Stimulated activated memory B cell treated with anti-CD40 and anti-IgM and Interleukin-4, amounts not matched to agents 10 μg/mL and 1 μg/mL and 100 μg/mL, for 72 hours (primary cell): ENCODE results near the gene SSU72.
"Not testable (repeated sequence)": the region's sequence is repeated elsewhere in the genome, so short reads cannot be mapped to it uniquely, and the experiment has no call there.

Experiments used
- ATAC-seq: fragments of 150-1000 bp; cut with Tn5 transposase; 2 replicates; pipeline ENCODE4 v1.10.0; 2021
- H3K27ac Mint-ChIP-seq: one replicate; pipeline ENCODE4 v1.8.0; 2022; ENCODE audit warnings: mild to moderate bottlenecking, mixed read lengths
- H3K27me3 Mint-ChIP-seq: one replicate; pipeline ENCODE4 v1.8.0; 2022; ENCODE audit warnings: mixed read lengths
- H3K36me3 Mint-ChIP-seq: one replicate; pipeline ENCODE4 v1.8.0; 2022; ENCODE audit warnings: mixed read lengths
- H3K4me1 Mint-ChIP-seq: one replicate; pipeline ENCODE4 v1.8.0; 2022; ENCODE audit warnings: mixed read lengths
- H3K4me3 Mint-ChIP-seq: one replicate; pipeline ENCODE4 v1.8.0; 2022; ENCODE audit warnings: mild to moderate bottlenecking, moderate library complexity, mixed read lengths
- H3K9me3 Mint-ChIP-seq: one replicate; pipeline ENCODE4 v1.8.0; 2022; ENCODE audit warnings: mixed read lengths

The SSU72 gene

DNA sequence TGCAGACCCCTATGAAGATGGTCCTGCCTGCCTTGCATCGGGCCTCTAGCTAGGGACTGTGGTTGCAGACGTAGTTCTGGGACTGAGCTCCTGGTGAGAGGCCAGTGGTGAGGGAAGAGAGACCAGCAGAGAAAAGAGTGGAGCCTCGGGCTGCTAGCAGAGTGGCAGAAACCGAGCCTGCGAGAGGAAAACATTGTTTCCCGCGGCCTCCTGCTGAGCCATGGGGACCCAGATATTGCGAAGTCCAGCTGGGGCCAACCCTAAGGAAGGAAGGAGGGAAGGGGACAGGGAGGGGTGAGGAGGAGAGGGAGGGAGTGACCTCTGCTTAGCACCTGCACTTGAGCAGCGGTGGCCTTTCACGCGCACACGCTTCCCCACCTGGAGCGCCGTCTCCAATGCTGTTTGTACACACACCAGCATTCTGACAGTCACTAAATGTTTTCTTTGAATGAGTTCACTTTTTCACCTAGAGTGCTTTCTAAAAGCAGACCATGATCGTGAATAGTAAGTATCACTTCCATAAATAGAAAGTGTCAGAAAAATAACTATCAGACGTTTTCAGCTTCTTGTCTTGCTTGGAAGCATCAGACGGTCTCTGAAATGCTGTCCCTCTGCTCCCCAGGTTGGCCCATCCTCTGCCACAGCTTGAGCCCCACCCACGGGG, 27.8 kb upstream of the SSU72 start:
- Mint-ChIP-seq H3K4me1 (peaks cover 47% of the 10 kb centered on the region), H3K36me3 (no peaks in the 10 kb centered on the region), H3K27ac (no peak overlapping the region), H3K27me3 (peaks cover 25% of the 10 kb centered on the region), H3K4me3 (no peak overlapping the region), H3K9me3 (no peaks in the 10 kb centered on the region)
- ATAC-seq = peak; percentile 26

DNA sequence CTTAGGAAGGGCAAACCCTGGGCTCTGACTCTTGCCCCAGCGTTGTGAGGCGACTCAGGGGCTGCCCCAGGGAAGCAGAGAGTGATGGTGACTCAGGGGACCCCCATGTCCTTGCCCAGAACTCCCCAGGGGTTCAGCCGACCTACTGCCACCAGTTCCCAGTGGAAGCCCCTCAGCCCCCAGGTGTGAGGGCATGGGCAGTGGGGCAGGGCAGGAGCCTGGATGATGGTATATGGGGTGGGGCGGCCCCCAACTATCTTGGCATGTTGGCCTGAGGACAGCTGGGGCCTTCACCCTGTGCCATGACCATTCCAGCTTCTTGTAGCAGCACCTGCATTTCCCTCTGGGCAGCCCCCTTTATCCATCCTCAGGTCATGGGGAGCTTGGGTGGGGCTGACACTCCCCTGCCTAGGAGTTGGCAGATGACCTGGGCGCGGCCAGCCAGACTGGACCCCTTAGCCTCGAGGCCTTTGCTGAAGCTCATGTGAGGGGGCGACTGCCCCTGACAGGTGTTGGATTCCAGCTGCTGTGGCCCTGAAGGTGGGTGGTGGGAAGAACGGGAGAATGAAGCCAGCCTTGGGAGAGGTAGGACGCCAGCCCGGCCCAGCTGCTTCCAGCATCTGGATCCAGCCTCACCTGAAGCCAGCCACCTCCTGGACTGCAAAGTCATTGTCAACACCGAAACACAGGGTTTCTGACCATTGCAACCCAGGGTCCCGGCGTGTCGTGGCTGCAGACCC, 27.1 kb upstream of the SSU72 start:
- ATAC-seq = no peak
- Mint-ChIP-seq H3K27ac (no peak overlapping the region), H3K4me3 (no peak overlapping the region), H3K4me1 (peaks cover 40% of the 10 kb centered on the region), H3K36me3 (no peaks in the 10 kb centered on the region), H3K9me3 (no peaks in the 10 kb centered on the region), H3K27me3 (peaks cover 25% of the 10 kb centered on the region)

DNA sequence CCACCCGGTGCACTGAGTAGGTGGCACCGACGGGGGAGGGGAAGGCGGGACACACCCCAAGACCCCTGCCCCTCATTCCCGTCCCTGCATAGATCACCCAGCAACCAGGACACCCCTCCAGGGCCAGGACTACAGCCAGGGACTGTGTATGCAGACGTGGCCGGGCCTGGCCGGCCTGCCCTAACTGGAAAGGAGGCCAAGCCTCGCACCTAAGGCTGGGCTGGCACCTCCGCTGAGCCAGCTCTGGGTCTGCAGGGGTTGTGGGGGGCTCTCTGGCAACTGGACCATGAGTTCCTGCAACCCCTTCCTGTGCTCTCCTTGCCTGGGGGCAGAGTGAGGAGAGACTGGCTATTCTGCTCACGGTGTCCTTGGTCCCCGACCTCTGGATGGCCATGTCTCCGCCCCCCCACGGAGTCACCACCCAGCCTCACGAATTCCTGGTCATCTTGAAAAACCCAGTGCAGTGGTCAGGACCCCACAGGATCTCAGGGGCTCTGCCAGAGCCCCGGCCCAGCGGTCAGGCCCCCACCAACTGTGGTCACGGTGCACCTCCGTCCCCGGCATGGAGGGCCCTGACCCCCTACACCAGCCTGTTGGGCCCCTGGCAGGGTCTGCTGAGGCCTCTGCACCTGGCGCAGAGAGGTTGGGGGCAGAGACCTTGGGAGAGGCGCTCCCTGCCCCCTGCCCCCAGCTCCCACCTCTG, 26.3 kb upstream of the SSU72 start:
- H3K4me1 Mint-ChIP-seq = peaks cover 38% of the 10 kb centered on the region
- H3K4me3 Mint-ChIP-seq = peak overlapping the region; percentile 68
- peaks cover 25% of the 10 kb centered on the region for H3K27me3 Mint-ChIP-seq
- no peaks in the 10 kb centered on the region for H3K36me3 Mint-ChIP-seq
- ATAC-seq = no peak
- H3K9me3 Mint-ChIP-seq = no peaks in the 10 kb centered on the region
- H3K27ac Mint-ChIP-seq = no peak overlapping the region

DNA sequence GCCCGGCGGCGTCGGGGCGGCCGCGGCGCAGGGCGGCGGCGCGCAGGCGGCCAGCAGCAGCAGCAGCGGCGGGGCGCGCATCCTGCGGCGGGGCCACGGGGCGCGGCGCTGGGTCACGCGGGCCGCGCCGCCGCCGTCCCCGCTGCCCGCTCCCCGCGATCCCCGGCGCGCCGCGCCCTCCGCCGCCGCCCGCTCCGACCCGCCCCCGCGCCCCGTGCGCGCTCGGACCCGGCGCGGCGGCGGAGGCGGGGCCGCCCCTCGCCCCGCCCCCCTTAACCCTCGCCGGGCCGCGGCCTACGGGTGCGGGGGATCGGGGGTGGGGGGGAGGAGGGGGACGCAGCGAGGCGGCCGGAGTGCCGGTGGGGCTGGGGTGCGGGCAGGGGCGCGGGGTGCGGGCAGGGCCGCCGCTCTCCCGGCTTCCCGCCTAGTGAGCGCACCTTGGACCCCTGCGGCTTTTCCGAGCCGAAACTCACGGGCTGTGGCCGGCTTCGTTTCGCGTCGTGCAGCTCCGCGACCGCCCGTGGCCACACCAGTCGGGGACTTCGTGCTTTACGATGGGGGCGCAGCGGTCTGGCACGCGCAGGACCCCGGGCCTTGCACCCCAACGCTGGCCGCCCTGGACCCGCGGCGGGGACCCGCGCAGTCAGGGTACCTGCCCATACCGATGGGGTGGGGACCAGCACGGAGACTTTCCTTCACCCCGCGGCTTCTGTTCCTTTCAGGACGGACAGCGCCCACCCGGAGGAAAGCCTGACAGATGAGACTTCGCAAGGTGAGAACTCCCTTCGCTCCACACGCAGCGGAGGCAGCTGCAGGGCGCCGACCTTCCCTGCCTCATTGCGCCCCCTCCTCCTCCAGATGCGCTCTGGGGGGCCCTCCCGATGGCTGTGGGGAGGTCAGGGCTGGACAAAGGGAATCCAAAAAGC, 25.5 kb upstream of the SSU72 start, which contains the start of gene FNDC10:
FNDC10 (minus strand) TSS at position 201 of the 926 bp plus-strand sequence; CDS start at position 81, 120 bp downstream.
- H3K36me3 Mint-ChIP-seq = no peaks in the 10 kb centered on the region
- H3K27me3 Mint-ChIP-seq = peaks cover 24% of the 10 kb centered on the region
- H3K27ac Mint-ChIP-seq = no peak within 1 kb of the TSS
- peaks cover 38% of the 10 kb centered on the region for H3K4me1 Mint-ChIP-seq
- peak within 1 kb of the TSS; percentile 80 for H3K4me3 Mint-ChIP-seq
- H3K9me3 Mint-ChIP-seq = no peaks in the 10 kb centered on the region
- ATAC-seq = peak; percentile 8

DNA sequence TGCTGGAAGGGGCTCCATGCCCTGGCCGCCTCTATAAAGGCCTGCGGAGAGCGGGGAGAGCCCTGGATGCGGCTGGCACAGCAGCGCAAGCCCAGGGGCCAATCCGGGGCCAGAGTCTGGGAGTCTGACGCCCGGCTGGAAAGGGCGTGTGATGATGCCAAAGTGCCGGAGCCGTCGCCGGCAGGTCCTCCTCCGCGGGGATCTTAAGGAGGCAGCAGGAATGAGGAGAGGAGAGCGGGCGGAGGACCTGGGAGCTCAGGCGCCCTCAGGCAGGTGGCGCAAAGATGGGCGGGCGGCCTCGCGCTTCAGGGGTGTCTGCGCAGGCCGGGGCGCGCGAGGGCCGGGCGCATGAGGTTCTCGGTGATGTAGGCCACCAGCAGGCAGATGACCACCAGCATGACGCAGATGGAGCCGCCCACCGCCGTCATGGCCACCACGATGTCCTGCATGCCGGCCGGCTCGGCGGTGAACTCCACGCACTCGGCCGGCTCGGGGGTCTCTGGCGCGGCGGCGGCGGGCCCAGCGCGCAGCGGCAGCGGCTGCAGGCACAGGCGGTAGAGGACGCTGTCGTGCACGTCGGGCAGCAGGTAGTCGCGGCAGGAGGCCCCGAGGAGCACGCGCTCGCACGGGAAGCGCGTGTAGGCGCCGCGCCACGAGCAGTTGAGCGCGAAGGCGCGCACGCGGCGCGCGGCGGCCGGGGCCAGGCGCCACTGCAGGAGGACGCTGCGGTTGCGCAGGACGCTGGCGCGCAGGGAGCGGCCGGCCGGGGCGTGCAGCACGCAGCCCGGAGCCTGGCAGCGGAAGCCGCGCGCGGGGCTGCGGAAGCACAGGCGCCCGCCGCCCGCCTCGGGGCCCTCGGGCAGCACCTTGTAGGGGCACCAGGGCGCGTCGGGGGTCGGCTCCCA, 24.6 kb upstream of the SSU72 start:
- no peak overlapping the region for H3K27ac Mint-ChIP-seq
- ATAC-seq = peak; percentile 57
- peaks cover 17% of the 10 kb centered on the region for H3K27me3 Mint-ChIP-seq
- no peaks in the 10 kb centered on the region for H3K9me3 Mint-ChIP-seq
- H3K36me3 Mint-ChIP-seq = no peaks in the 10 kb centered on the region
- H3K4me1 Mint-ChIP-seq = peaks cover 38% of the 10 kb centered on the region
- H3K4me3 Mint-ChIP-seq = peak overlapping the region; percentile 80

DNA sequence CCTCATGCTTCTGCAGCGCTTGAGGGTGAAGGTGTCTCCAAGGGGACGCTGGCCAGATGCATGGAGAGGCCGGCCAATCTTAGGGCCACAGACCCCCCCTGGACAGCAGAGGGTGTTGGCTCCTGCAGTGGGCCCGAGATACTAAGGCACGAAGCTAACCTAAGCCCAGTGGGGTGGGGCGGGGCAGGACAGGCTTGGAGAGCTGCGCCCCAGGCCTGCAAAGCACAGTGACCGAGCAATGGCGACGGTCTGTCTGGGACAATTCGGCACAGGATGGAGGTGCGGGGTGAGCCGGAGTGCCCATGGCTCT, 24.0 kb upstream of the SSU72 start:
- Mint-ChIP-seq H3K4me1 (peaks cover 37% of the 10 kb centered on the region), H3K4me3 (peak overlapping the region; percentile 80), H3K27me3 (peaks cover 17% of the 10 kb centered on the region), H3K36me3 (no peaks in the 10 kb centered on the region), H3K9me3 (no peaks in the 10 kb centered on the region), H3K27ac (no peak overlapping the region)
- ATAC-seq = no peak

DNA sequence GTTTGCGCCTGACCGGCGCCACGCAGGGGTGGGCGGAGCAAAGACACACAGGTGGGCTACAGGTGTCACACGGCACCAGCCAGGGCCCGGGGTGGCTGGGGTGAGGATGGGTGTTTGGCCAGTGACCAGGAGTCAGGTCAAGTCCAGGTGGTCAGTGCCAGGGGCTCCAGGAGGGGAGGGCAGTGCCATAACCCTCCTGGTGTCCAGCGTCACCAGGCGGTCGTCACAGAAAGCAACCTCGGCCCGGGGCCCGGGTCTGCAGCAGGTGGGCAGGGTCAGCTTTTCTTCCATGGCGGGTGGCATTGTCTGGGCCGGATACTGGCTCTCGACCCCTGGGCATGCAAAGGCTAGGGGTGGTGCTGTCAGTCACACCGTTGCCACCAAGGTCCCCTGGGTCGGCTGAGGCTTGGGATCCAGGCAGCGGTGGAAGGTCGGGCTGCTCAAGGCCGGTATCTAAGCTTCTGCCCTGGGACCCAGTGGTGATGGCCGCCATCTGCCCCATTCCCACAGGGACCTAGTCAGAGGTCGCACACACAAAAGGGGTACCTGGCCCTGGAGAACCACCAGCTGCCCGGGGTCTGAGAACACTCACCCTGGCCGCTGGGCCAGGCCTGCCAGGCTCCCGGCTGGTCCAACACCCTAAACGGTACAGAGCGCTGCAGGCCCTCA, 23.5 kb upstream of the SSU72 start:
- H3K27me3 Mint-ChIP-seq = peaks cover 17% of the 10 kb centered on the region
- no peak overlapping the region for H3K4me3 Mint-ChIP-seq
- H3K4me1 Mint-ChIP-seq = peaks cover 33% of the 10 kb centered on the region
- no peak for ATAC-seq
- H3K36me3 Mint-ChIP-seq = no peaks in the 10 kb centered on the region
- no peaks in the 10 kb centered on the region for H3K9me3 Mint-ChIP-seq
- H3K27ac Mint-ChIP-seq = no peak overlapping the region

DNA sequence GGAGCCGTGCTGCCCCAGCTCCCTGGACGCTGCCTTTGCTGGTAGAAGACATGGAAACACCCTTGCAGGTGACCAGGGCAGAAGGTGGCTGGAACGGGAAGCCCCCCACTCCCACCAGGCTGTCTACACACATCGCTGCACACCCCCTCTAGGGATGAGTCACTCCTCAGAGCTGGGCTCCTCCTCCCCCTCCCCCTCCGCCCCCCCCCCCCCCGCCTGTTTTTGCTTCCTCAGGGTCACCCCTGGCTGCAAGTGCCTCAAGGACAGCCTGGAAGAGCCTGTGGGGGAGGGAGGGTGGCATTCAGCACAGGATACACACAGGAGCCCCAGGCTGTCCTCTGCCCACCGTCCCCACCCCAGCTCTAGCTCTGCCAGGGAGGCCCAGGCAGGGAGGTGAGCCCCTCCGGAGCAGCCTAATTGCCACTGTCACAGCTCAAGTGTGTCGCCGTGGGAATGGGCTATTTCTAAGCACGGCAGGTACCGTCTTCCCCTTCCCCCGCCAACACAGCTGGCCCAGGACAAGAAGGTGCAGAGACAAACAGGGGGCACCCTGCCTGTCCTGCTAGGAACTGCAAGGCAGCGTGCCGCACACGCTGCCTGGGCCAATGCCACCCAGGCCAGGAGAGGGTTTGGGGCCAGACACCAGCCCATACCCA, 22.7 kb upstream of the SSU72 start:
- no peak overlapping the region for H3K4me3 Mint-ChIP-seq
- H3K27me3 Mint-ChIP-seq = peaks cover 17% of the 10 kb centered on the region
- no peak overlapping the region for H3K27ac Mint-ChIP-seq
- no peaks in the 10 kb centered on the region for H3K36me3 Mint-ChIP-seq
- ATAC-seq = peak; percentile 3
- H3K4me1 Mint-ChIP-seq = peaks cover 25% of the 10 kb centered on the region
- H3K9me3 Mint-ChIP-seq = no peaks in the 10 kb centered on the region

DNA sequence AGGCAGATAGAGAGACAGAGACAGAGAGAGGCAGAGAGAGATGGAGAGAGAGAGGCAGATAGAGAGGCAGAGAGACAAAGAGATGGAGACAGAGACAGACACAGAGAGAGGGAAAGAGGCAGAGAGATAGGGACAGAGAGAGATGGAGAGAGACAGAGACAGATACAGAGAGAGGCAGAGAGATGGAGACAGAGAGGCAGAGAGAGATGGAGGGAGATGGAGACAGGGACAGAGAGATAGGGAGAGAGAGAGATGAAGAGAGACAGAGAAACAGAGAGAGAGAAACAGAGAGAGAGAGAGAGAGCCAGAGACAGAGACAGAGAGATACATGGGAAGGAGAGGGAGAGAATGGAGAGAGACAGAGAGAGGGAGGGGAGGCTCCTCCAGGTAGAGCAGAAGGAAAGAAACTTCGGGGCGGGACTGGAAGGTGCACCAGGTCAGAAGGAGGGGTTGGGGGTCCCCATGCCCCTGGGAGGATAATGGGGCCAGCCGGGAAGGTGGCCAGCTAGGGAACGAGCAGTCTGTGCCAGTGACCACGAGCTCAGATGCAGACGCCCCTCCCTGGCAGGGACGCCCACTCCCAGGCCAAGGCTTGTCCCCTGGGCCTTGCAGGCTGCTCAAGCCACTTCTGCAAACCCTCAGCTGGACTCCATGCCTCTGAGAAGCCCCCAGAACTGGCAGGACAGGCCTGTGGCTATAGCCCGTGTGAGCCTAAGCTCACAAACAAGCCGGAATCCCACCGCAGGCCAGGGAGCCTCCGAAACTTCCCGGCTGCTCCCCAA, 22.0 kb upstream of the SSU72 start:
- H3K4me1 Mint-ChIP-seq = peaks cover 18% of the 10 kb centered on the region
- peaks cover 17% of the 10 kb centered on the region for H3K27me3 Mint-ChIP-seq
- H3K9me3 Mint-ChIP-seq = no peaks in the 10 kb centered on the region
- no peak for ATAC-seq
- H3K36me3 Mint-ChIP-seq = no peaks in the 10 kb centered on the region
- H3K4me3 Mint-ChIP-seq = no peak overlapping the region
- H3K27ac Mint-ChIP-seq = no peak overlapping the region

DNA sequence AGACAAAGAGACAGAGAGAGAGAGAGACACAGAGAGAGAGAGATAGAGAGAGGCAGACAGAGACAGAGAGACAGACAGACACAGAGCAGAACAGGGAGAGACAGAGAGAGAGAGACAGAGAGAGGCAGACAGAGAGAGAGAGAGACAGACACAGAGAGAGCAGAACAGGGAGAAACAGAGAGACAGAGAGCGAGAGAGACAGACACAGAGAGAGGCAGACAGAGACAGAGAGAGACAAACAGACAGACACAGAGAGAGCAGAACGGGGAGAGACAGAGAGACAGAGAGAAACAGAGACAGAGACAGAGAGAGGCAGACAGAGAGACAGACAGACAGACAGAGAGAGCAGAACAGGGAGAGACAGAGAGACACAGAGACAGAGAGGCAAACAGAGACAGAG, 20.7 kb upstream of the SSU72 start:
- Mint-ChIP-seq H3K4me1 (peaks cover 11% of the 10 kb centered on the region), H3K27me3 (peaks cover 19% of the 10 kb centered on the region)
- H3K9me3 Mint-ChIP-seq, H3K4me3 Mint-ChIP-seq, ATAC-seq, H3K27ac Mint-ChIP-seq, H3K36me3 Mint-ChIP-seq: not testable (repeated sequence)

DNA sequence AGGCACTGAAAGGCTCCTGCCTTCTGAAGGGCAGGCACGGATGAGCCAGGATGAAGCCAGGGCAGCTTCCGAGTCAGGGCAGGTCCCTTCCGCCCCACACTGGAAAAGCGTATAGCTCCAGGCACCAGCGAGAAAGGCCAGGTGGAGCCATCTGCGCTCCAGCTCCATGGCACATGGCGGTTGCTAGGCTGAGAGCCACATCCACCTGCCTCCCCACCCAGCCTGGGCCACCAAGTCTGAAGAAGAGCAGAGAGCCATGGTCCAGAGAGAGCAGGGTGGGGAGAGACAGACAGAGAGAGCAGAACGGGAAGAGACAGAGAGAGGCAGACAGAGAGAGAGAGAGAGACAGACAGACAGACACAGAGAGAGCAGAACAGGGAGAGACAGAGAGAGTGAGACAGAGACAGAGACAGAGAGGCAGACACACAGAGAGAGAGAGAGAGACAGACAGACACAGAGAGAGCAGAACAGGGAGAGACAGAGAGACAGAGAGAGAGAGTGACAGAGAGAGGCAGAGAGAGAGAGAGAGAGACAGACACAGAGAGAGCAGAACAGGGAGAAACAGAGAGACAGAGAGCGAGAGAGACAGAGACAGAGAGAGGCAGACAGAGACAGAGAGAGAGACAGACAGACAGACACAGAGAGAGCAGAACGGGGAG, 20.1 kb upstream of the SSU72 start:
- H3K27me3 Mint-ChIP-seq = peaks cover 25% of the 10 kb centered on the region
- no peaks in the 10 kb centered on the region for H3K9me3 Mint-ChIP-seq
- peaks cover 11% of the 10 kb centered on the region for H3K4me1 Mint-ChIP-seq
- peak; percentile 51 for ATAC-seq
- no peak overlapping the region for H3K4me3 Mint-ChIP-seq
- H3K36me3 Mint-ChIP-seq = no peaks in the 10 kb centered on the region
- no peak overlapping the region for H3K27ac Mint-ChIP-seq

DNA sequence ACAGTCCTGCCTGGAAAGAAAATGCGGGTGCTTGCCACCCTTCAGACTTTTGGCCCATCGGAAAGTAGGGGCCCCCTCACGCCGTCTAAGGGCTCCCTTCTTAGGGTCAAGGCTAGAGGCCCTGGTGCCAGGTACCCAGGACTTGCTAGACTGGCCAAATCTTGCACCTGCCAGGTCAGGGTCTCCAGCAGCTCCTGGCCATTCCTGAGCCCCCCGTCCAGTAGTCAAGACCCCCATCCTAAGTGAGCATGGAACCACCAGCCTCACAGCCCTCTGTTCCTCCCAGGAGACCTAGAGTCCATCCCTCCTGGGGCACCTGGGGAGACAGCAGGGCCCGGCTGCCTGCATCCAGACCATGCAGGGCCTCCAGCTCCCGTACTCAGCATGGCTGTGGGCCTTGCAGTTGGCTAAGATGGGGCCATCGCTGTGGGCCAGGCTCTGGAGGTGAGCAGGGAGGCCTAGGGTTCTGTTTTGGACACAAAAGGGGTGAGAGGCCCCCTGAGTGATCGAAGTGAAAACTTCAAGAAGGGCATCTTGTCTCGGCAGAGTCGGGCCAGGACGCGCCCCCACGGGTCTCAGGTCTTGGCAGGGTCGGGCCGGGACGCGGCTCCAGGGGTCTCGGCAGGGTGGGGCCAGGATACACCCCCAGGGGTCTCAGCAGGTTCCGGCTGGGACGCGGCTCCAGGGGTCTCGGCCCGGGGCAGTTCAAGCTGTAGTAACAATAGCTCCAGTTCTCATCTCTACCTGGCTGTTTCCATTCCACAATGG, 19.4 kb upstream of the SSU72 start:
- Mint-ChIP-seq H3K27ac (no peak overlapping the region), H3K36me3 (no peaks in the 10 kb centered on the region), H3K9me3 (no peaks in the 10 kb centered on the region), H3K27me3 (peaks cover 26% of the 10 kb centered on the region), H3K4me1 (peaks cover 9% of the 10 kb centered on the region), H3K4me3 (no peak overlapping the region)
- no peak for ATAC-seq
